UCSD-AML1 (cell line): ENCODE measurements around the gene ZNF570.
A peak's percentile ranks its signal among the peaks of the same experiment; 100 is the strongest.

Experiments used
- DNase-seq: peaks from one replicate; lab custom pipeline; 2025; ENCODE audit not compliant: unreplicated experiment; lab: John Stamatoyannopoulos, UW

The ZNF570 gene

DNA sequence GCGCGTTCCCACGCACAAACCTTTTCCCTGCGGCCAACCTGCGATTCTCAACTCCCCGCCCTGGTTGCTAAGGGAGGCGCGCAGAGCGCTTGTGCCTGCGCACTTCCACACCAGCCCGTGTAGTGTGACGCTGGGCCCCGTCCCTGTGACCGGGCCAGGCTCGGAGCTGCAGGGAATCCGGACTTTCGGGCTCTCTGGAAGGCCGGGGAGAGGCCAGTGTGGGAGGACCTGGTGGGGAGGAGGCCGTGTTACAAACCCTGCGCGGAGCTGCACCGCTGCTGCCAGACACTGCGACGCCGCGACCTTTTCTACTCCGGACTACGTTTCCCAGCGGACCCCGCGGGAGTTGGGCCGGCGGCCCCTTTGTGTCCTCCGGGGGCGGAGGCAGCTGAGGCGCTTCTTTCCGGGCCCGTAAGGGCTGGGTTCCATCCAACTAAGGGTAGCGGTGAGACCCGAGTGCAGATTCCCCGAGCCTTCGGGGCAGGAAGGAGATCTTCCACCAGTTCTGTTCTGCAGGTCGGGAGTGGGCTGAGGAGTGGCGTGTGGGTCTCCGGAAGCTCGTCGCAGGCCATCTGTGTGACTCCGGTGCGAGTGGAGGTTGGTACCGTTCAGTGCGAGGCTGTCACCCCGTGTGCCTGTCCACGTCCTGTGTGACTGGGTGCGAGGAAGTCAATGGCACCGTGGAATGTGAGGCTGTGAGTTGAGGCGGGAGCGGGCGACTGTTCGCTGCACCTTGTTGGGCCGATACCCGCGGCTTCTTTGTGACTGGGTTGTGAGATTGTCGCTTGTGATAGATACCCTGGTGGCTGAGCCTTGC is at the start of gene ZNF570:
ZNF570 (plus strand) TSS at position 396 of the 817 bp plus-strand sequence. CDS start 999 bp downstream, outside the sequence.
- DNase-seq = peak; percentile 85

DNA sequence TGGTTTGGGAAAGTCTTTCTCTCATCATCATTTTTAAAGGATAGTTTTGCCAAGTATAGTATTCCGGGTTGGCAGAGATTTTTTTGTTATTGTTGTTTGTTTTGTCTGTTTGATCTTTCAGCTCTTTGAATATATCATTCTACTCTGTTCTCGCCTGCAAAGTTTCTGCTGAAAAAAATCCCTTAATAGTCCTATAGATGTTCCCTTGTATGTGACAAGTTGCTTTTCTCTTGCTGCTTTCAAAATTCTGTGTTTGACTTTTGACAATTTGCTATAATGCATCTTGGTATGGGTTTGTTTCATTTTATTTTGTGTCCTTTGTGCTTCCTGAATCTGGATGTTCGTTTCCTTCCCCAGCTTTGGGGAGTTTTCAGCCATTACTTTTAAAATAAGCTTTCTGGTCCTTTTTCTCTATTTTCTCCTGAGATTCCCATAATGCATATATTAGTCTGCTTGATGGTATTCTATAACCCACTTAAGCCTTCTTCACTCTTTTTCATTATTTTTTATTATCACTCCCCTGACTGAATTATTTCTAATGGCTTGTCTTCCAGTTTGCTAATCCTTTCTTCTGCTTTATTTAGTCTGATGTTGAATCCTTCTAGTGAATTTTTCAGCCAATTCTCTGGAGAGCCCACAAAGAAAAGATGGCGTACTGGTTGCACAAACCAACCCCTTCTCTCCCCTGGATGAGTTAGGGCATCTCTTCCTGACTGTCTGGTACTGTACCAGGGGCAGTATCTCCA is 16.5 kb upstream of the ZNF570 start:
- DNase-seq = no peak

DNA sequence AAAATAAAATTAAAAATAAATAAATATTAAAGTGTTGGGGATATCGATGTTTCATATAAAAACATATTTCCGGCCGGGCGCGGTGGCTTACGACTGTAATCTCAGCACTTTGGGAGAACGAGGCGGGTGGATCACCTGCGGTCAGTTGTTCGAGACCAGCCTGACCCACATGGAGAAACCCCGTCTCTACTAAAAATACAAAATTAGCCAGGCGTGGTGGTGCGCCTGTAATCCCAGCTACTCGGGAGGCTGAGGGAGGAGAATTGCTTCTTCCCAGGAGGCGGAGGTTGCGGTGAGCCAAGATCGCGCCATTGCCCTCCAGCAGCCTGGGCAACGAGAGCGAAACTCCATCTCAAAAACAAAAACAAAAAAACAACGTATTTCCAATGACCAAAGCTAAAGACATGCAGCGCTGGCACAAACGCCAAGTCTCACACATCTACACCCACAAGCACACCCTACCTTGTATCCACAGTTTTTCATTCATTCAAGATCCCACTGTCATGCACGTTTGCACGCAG is 2.8 kb upstream of the ZNF570 start:
- no peak for DNase-seq

GRCh38 chr19:37466798-37467607 is 2.2 kb upstream of the ZNF570 start, which contains the start of gene ZNF569:
Gene ZNF569 (minus strand): TSS chr19:37467444. CDS start chr19:37444921, 22,523 bp downstream.
- DNase-seq = peak; percentile 86

- no peak for DNase-seq
These were observed 1.5 kb upstream of the ZNF570 start for GRCh38 chr19:37467608-37468090.

- DNase-seq = no peak
These were observed 1.1 kb downstream of the ZNF570 start for GRCh38 chr19:37470216-37470615.

GRCh38 chr19:37472165-37472564 is 3.0 kb downstream of the ZNF570 start:
- no peak for DNase-seq

DNA sequence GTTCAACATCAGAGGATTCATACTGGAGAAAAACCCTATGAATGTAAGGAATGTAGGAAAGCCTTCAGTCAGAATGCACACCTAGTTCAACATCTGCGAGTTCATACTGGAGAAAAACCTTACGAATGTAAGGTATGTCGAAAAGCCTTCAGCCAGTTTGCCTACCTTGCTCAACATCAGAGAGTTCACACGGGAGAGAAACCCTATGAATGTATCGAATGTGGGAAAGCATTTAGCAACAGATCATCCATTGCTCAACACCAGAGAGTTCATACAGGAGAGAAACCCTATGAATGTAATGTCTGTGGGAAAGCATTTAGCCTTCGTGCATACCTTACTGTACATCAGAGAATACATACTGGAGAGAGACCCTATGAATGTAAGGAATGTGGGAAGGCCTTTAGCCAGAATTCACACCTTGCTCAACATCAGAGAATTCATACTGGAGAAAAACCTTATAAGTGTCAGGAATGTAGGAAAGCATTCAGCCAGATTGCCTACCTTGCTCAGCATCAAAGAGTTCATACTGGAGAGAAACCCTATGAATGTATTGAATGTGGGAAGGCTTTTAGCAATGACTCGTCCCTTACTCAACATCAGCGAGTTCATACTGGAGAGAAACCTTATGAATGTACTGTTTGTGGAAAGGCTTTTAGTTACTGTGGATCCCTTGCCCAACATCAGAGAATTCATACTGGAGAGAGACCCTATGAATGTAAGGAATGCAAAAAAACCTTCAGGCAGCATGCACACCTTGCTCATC is 15.4 kb downstream of the ZNF570 start:
- DNase-seq = no peak

DNA sequence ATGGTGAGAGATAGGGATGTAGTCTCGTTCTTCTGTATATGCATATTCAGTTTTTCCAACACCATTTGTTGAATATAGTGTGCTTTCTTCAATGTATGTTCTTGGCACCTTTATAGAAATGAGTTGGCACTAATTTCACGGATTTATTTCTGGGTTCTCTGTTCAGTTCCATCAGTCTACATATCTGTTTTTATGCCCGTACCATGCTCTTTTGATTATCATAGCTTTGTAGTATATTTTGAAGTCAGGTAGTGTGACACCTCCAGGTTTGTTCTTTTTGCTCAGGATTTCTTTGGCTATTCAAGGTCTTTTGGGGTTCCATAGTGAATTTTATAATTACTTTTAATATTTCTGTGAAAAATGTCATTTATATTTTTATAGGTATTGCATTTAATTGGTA is 23.1 kb downstream of the ZNF570 start:
- DNase-seq = no peak

GRCh38 chr19:37505958-37506386 is 36.8 kb downstream of the ZNF570 start:
- DNase-seq = no peak

- no peak for DNase-seq
These were observed 37.4 kb downstream of the ZNF570 start, which contains the start of gene ZNF793 for GRCh38 chr19:37506387-37507166. Gene ZNF793 (plus strand): TSS chr19:37506939. CDS start chr19:37523440, 16,501 bp downstream.

DNA sequence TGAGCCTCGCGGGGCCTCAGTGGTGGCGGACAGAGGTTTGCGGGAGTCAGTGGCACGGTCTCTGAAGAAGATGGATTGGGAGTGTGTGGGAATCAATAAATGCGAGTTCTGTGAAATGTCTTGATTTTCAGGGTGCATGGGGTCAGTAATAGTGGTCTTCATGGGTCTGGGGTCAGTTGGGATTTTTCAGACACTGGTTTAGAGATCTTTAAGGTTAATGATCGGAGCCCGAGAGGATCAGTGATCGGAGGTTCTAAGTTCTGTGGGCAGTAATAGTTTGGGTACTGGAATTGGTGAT is 38.0 kb downstream of the ZNF570 start:
- DNase-seq = no peak

GRCh38 chr19:37511186-37511585 is 42.0 kb downstream of the ZNF570 start:
- no peak for DNase-seq

DNA sequence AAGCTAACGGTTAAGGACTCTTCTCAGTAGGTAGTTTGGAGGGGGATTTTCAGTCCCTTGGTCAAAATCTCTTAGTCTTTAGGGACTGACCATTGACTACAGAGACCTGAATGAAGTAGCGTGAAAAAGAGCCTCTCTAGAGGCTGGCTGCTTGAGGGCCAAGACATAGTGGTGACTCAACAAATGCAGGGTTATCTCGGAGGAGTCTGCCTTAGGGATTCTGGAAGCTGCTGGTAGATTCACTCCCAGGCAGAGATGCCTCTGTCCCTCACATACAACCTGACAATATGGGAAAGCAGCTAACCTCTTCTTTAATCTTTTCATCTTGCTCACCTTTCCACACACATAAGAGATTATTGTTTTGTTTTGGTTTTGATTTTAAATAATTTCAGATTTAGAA is 42.7 kb downstream of the ZNF570 start:
- DNase-seq = no peak

DNA sequence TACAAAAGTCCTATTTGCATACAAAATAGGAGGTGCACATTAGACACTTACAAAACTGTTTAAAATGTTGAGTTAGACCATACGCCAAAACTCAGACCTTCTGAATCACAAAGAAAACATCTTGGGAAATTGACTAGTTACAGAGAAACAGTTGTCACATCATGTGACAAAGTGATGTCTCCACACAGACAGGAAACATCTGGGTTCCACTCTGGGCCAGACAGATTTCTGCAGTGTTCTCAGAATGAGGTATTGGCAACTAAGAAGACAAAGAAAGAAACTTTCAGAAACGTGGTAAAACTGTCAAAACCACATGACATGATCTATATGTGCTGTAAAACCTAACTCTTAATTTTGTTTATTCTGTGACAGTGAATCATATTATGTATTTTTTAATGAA is 44.2 kb downstream of the ZNF570 start:
- no peak for DNase-seq

DNA sequence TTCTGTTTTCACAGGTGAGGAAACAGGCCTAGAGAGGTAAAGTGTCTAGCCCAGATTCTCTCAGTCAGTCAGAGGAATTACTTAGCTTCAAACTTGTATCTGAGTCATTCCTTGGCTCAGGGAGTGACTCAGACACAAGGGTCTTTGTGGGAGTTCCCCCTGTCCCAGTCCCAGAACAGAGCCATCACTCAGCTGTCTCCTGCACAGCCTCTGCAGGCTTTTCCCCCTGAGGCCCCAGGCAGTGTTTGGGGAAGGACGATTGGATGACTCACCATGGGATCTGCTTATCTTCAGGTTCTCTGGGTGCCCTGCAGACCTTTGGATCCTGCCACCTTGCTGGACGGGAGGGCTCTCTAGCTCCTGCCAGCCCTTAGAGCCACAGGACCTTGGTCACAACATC is 50.7 kb downstream of the ZNF570 start:
- DNase-seq = no peak

DNA sequence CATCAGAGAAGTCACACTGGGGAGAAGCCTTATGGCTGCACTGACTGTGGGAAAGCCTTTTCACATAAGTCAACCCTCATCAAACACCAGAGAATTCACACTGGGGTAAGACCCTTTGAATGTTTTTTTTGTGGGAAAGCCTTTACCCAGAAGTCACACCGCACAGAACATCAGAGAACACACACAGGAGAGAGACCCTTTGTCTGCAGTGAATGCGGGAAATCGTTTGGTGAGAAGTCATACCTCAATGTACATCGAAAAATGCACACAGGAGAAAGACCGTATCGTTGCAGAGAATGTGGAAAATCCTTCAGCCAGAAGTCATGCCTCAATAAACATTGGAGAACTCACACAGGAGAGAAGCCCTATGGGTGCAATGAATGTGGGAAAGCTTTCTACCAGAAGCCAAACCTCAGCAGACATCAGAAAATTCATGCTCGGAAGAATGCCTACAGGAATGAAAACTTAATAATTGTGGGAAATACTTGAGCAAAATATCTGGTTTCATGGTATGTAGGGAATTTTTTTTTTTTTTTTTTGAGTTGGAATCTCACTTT is 68.3 kb downstream of the ZNF570 start:
- DNase-seq = no peak
